Liver (tissue), 9 donors: ENCODE measurements around the gene ACTN1. TPM values are rescaled to one million over a fixed set of nuclear protein-coding genes. Genes with fewer than 3 reads are reported as not detected.

Source experiments
- DNase-seq: peaks from one replicate; pipeline ENCODE4 v3.0.0-alpha.2; 2017; ENCODE audit warnings: low spot score
- H3K27ac ChIP-seq, 2 donors: one replicate each; pipeline ENCODE4 v1.7.0; 2013; ENCODE audit warnings: inconsistent platforms in 2 of 2, low read length in 2 of 2, control low read depth in 1 of 2, low read depth in 1 of 2, mild to moderate bottlenecking in 1 of 2
- H3K27me3 ChIP-seq, 4 donors: one replicate each; pipeline versions ENCODE4 v1.6.1 to v1.7.0; 2013; ENCODE audit warnings: low read length in 3 of 4, inconsistent platforms in 1 of 4, mild to moderate bottlenecking in 1 of 4, moderate library complexity in 1 of 4; ENCODE audit not compliant: control insufficient read depth in 4 of 4, insufficient read depth in 4 of 4
- H3K36me3 ChIP-seq, 4 donors: one replicate each; pipeline versions ENCODE4 v1.6.1 to v1.7.0; 2013; ENCODE audit warnings: low read length in 3 of 4, mild to moderate bottlenecking in 3 of 4, low read depth in 1 of 4, moderate library complexity in 1 of 4; ENCODE audit not compliant: control insufficient read depth in 4 of 4, insufficient read depth in 3 of 4
- H3K4me1 ChIP-seq, 4 donors: one replicate each; pipeline versions ENCODE4 v1.6.1 to v1.7.0; 2013; ENCODE audit warnings: low read length in 3 of 4, mild to moderate bottlenecking in 3 of 4, moderate library complexity in 1 of 4; ENCODE audit not compliant: control insufficient read depth in 4 of 4, insufficient read depth in 4 of 4
- H3K4me3 ChIP-seq, 3 donors: one replicate each; pipeline versions ENCODE4 v1.6.1 to v1.7.0; 2013; ENCODE audit warnings: low read length in 3 of 3, control low read depth in 1 of 3, low read depth in 1 of 3, mild to moderate bottlenecking in 1 of 3
- H3K9ac ChIP-seq, 2 donors: one replicate each; pipeline ENCODE4 v1.7.0; 2013; ENCODE audit warnings: low read length in 2 of 2, mild to moderate bottlenecking in 2 of 2, moderate library complexity in 2 of 2, control low read depth in 1 of 2, low read depth in 1 of 2
- H3K9me3 ChIP-seq, 4 donors: one replicate each; pipeline versions ENCODE4 v1.6.1 to v1.7.0; 2013; ENCODE audit warnings: low read length in 3 of 4; ENCODE audit not compliant: control insufficient read depth in 4 of 4
- ATF3 ChIP-seq: IDR thresholded peaks from 2 replicates; pipeline ENCODE4 v1.6.1; 2016; ENCODE audit warnings: antibody characterized with exemption
- CTCF ChIP-seq: fragments of 150-350 bp; IDR thresholded peaks from 2 replicates; pipeline ENCODE4 v1.5.1; 2017; ENCODE audit warnings: improper control_type of control experiment, low read depth, low read length; ENCODE audit not compliant: missing input control
- FOXA2 ChIP-seq: IDR thresholded peaks from 2 replicates; pipeline ENCODE4 v1.6.1; 2016; ENCODE audit warnings: antibody characterized with exemption
- GABPA ChIP-seq, 2 donors: IDR thresholded peaks in 1 of 2; conservative IDR thresholded peaks in 1 of 2; 2 replicates each; pipeline ENCODE4 v1.6.1; 2016; ENCODE audit warnings: antibody characterized with exemption in 2 of 2, mild to moderate bottlenecking in 1 of 2, moderate library complexity in 1 of 2
- HNF4A ChIP-seq, 2 donors: conservative IDR thresholded peaks; 2 replicates each; pipeline ENCODE4 v1.6.1; 2016; ENCODE audit warnings: antibody characterized with exemption in 2 of 2, mild to moderate bottlenecking in 2 of 2
- JUND ChIP-seq, 2 donors: IDR thresholded peaks; 2 replicates each; pipeline ENCODE4 v1.6.1; 2016; ENCODE audit warnings: antibody characterized with exemption in 2 of 2
- MAX ChIP-seq: IDR thresholded peaks from 2 replicates; pipeline ENCODE4 v1.6.1; 2016; ENCODE audit warnings: antibody characterized with exemption
- NR2F2 ChIP-seq: IDR thresholded peaks from 2 replicates; pipeline ENCODE4 v1.6.1; 2016; ENCODE audit warnings: antibody characterized with exemption
- RAD21 ChIP-seq, 2 donors: IDR thresholded peaks; 2 replicates each; pipeline ENCODE4 v1.6.1; 2016; ENCODE audit warnings: antibody characterized with exemption in 2 of 2, mild to moderate bottlenecking in 2 of 2
- REST ChIP-seq: IDR thresholded peaks from 2 replicates; pipeline ENCODE4 v1.6.1; 2016; ENCODE audit warnings: antibody characterized with exemption, mild to moderate bottlenecking
- RXRA ChIP-seq, 2 donors: IDR thresholded peaks; 2 replicates each; pipeline ENCODE4 v1.6.1; 2017 to 2018; ENCODE audit warnings: antibody characterized with exemption in 2 of 2, mild to moderate bottlenecking in 1 of 2
- SP1 ChIP-seq: IDR thresholded peaks from 2 replicates; pipeline ENCODE4 v1.6.1; 2018; ENCODE audit warnings: antibody characterized with exemption, mild to moderate bottlenecking
- YY1 ChIP-seq: IDR thresholded peaks from 2 replicates; pipeline ENCODE4 v1.6.1; 2016; ENCODE audit warnings: antibody characterized with exemption, mild to moderate bottlenecking
- ZBTB33 ChIP-seq: IDR thresholded peaks from 2 replicates; pipeline ENCODE4 v1.6.1; 2016; ENCODE audit warnings: antibody characterized with exemption
- WGBS: extraction: QIAGEN DNeasy Blood & Tissue Kit; methylation state at CpG from one replicate; pipeline ENCODE4 v1.1.7; 2013; 5-methylcytosine and 5-hydroxymethylcytosine counted together
- polyA plus RNA-seq, 2 donors: library from polyadenylated mRNA; stranded (reverse) in 1 of 2; unstranded in 1 of 2; fragments of 200-250 nt in 1 of 2; fragments of >200 nt in 1 of 2; fragmentation: Nextera tagmentation in 1 of 2; extraction: Ambion mirVana in 1 of 2; gene quantifications; one replicate each; pipeline versions ENCODE4 v1.2.1 to v1.2.3, GENCODE V29; 2013 to 2015
- total RNA-seq, 2 donors: library from RNA; depleted of rRNA; stranded (reverse); fragments of >200 nt; gene quantifications; one replicate each; pipeline ENCODE4 v1.2.3, GENCODE V29; 2014
- donor health status: healthy.
- donor health status: healthy.
- donor health status: healthy.
- donor health status: healthy.
- donor health status: healthy.

Gene ACTN1
- total and polyA plus RNA-seq, 4 donors = 36.2 to 100 (median 63.1) TPM

GRCh38 chr14:68961361-68961760 is 17.7 kb downstream of the ACTN1 start:
- WGBS = 93% methylated on average over 7 of the region's 7 CpGs
- Histone ChIP-seq H3K4me1 (peaks cover 13 to 57% (median 48%) of the 10 kb centered on the region in 4 donors), H3K27me3 (no peaks in the 10 kb centered on the region), H3K27ac (no peak overlapping the region), H3K9me3 (no peaks in the 10 kb centered on the region), H3K4me3 (no peak overlapping the region), H3K9ac (no peak overlapping the region), H3K36me3 (peaks cover 0 to 6% (median 1%) of the 10 kb centered on the region in 4 donors)
- no peak for DNase-seq
- no peak for TF ChIP-seq ZBTB33
- no peak for TF ChIP-seq REST
- no peak for TF ChIP-seq NR2F2
- no peak for TF ChIP-seq HNF4A (conservative IDR thresholded peaks at IDR 0.05)
- no peak for TF ChIP-seq FOXA2
- TF ChIP-seq RAD21 (IDR thresholded peaks at IDR 0.05) = no peak
- no peak for TF ChIP-seq YY1

- Histone ChIP-seq H3K27me3 (no peaks in the 10 kb centered on the region), H3K4me3 (no peak overlapping the region), H3K27ac (no peak overlapping the region)
Measured at GRCh38 chr14:68960123-68960522, 19.0 kb downstream of the ACTN1 start.

More at GRCh38 chr14:68960123-68960522, 19.0 kb downstream of the ACTN1 start:
- TF ChIP-seq SP1 (no peak), RXRA (IDR thresholded peaks at IDR 0.05) (no peak), GABPA (IDR thresholded peaks at IDR 0.05 in 1 of 2, conservative IDR thresholded peaks at IDR 0.05 in 1 of 2) (no peak), NR2F2 (no peak), FOXA2 (no peak), HNF4A (conservative IDR thresholded peaks at IDR 0.05) (no peak), YY1 (no peak), CTCF (no peak), ATF3 (no peak), MAX (no peak), JUND (IDR thresholded peaks at IDR 0.05) (no peak), REST (no peak)
- H3K4me1 ChIP-seq = peaks cover 12 to 57% (median 47%) of the 10 kb centered on the region in 4 donors
- no peaks in the 10 kb centered on the region for H3K9me3 ChIP-seq
- no peak for DNase-seq
- no peak overlapping the region for H3K9ac ChIP-seq
- WGBS = 78% methylated on average over 3 of the region's 3 CpGs
- peaks cover 0 to 6% (median 1%) of the 10 kb centered on the region in 4 donors for H3K36me3 ChIP-seq
